SK-N-SH (cell line): ENCODE measurements around the gene MREG. TPM values are rescaled to one million over a fixed set of nuclear protein-coding genes. Genes with fewer than 3 reads are reported as not detected.

Experiments used
- CTCF ChIA-PET: fragments of 300-600, 350-600 bp; formaldehyde crosslinking; extraction: SDS; loops from one replicate; lab custom pipeline; 2021; lab: Yijun Ruan, JAX
- POLR2A ChIA-PET: fragments of 350-600 bp; sonication (Branson Sonifier 250); formaldehyde crosslinking; extraction: SDS; loops from one replicate; lab custom pipeline; 2020; ENCODE audit warnings: antibody characterized with exemption, inconsistent platforms; lab: Yijun Ruan, JAX
- DNase-seq: peaks from one replicate; pipeline ENCODE4 v3.0.0; 2012
- H2AFZ ChIP-seq: fragments of 200-600 bp; sonication (generic); 2 replicates; pipeline ENCODE4 v1.8.1; 2016; ENCODE audit warnings: antibody characterized with exemption, mild to moderate bottlenecking, low read depth
- H3F3A ChIP-seq: fragments of 200-600 bp; sonication (generic); replicated peaks from 2 replicates; pipeline ENCODE3; 2016; ENCODE audit warnings: antibody characterized with exemption, mild to moderate bottlenecking; ENCODE audit not compliant: insufficient read depth
- H3K27ac ChIP-seq, 2 experiments: fragments of 200-500 bp in 1 of 2; fragments of 200-600 bp in 1 of 2; sonication (Bioruptor generic) in 1 of 2; sonication (generic), shearing (Covaris generic) in 1 of 2; 2 replicates each; pipeline versions ENCODE4 v1.5.1 to v1.6.1; 2014 to 2016; ENCODE audit warnings: low read depth in 2 of 2, inconsistent platforms in 1 of 2, low read length in 1 of 2, mild to moderate bottlenecking in 1 of 2, mixed read lengths in 1 of 2
- H3K27me3 ChIP-seq: fragments of 200-600 bp; sonication (generic), shearing (Covaris generic); 2 replicates; pipeline ENCODE4 v1.6.1; 2016; ENCODE audit warnings: mixed run types; ENCODE audit not compliant: insufficient read depth
- H3K36me3 ChIP-seq, 2 experiments: fragments of 200-500 bp in 1 of 2; fragments of 200-600 bp in 1 of 2; sonication (Bioruptor generic) in 1 of 2; sonication (generic) in 1 of 2; replicated peaks in 1 of 2; 2 replicates each; pipeline versions ENCODE3 to v1.5.1; 2014 to 2016; ENCODE audit warnings: low read length in 1 of 2, mild to moderate bottlenecking in 1 of 2; ENCODE audit not compliant: insufficient read depth in 2 of 2, control insufficient read depth in 1 of 2
- H3K4me1 ChIP-seq, 2 experiments: fragments of 200-500 bp in 1 of 2; fragments of 200-600 bp in 1 of 2; sonication (Bioruptor generic) in 1 of 2; sonication (generic), shearing (Covaris generic) in 1 of 2; 2 replicates each; pipeline versions ENCODE4 v1.5.1 to v1.6.1; 2014 to 2016; ENCODE audit warnings: low read depth in 1 of 2, low read length in 1 of 2, mixed run types in 1 of 2; ENCODE audit not compliant: insufficient read depth in 2 of 2, control insufficient read depth in 1 of 2
- H3K4me2 ChIP-seq: fragments of 200-600 bp; sonication (generic), shearing (Covaris generic); 2 replicates; pipeline ENCODE4 v1.6.1; 2017; ENCODE audit warnings: mixed run types
- H3K4me3 ChIP-seq, 2 experiments: fragments of 200-500 bp in 1 of 2; fragments of 200-600 bp in 1 of 2; sonication (Bioruptor generic) in 1 of 2; sonication (generic), shearing (Covaris generic) in 1 of 2; 2 replicates each; pipeline versions ENCODE4 v1.5.1 to v1.8.1; 2014 to 2016; ENCODE audit warnings: low read depth in 2 of 2, inconsistent platforms in 1 of 2, low read length in 1 of 2, mild to moderate bottlenecking in 1 of 2, mixed read lengths in 1 of 2, moderate library complexity in 1 of 2
- H3K79me2 ChIP-seq: fragments of 200-600 bp; sonication (generic); 2 replicates; pipeline ENCODE4 v1.8.1; 2017; ENCODE audit warnings: mild to moderate bottlenecking; ENCODE audit not compliant: insufficient read depth
- H3K9ac ChIP-seq: fragments of 200-600 bp; sonication (generic); 2 replicates; pipeline ENCODE4 v1.6.1; 2017; ENCODE audit warnings: mixed run types
- H3K9me2 ChIP-seq: fragments of 200-600 bp; sonication (generic); 2 replicates; pipeline ENCODE4 v1.6.1; 2017; ENCODE audit warnings: mixed run types
- H3K9me3 ChIP-seq: fragments of 200-600 bp; sonication (generic); 2 replicates; pipeline ENCODE4 v1.6.1; 2017; ENCODE audit warnings: mixed run types, mild to moderate bottlenecking, moderate library complexity
- H4K20me1 ChIP-seq: fragments of 200-600 bp; sonication (generic); 2 replicates; pipeline ENCODE4 v1.6.1; 2017; ENCODE audit warnings: mild to moderate bottlenecking, mixed run types; ENCODE audit not compliant: insufficient read depth
- ELF1 ChIP-seq: IDR thresholded peaks from 2 replicates; pipeline ENCODE4 v1.4.0; 2012
- EP300 ChIP-seq, 2 experiments: IDR thresholded peaks; 2 replicates each; pipeline versions ENCODE4 v1.4.0 to v1.6.1; 2012; ENCODE audit warnings: borderline replicate concordance in 1 of 2, low read depth in 1 of 2, low read length in 1 of 2
- FOXJ3 ChIP-seq: sonication (generic); formaldehyde crosslinking; IDR thresholded peaks from 2 replicates; pipeline ENCODE4 v1.5.1; 2020; ENCODE audit warnings: mild to moderate bottlenecking, missing genetic modification reagents
- GABPA ChIP-seq: IDR thresholded peaks from 2 replicates; pipeline ENCODE4 v1.4.0; 2012; ENCODE audit warnings: low read depth, mild to moderate bottlenecking
- GATA2 ChIP-seq: sonication (generic); formaldehyde crosslinking; IDR thresholded peaks from 2 replicates; pipeline ENCODE4 v1.5.0; 2020; ENCODE audit warnings: mild to moderate bottlenecking, missing genetic modification reagents
- IRF3 ChIP-seq: fragments of 150-350 bp; IDR thresholded peaks from 2 replicates; pipeline ENCODE4 v1.6.1; 2016; ENCODE audit warnings: mild to moderate bottlenecking, low read depth, low read length
- JUND ChIP-seq: IDR thresholded peaks from 2 replicates; pipeline ENCODE4 v1.4.0; 2012
- MAX ChIP-seq: IDR thresholded peaks from 2 replicates; pipeline ENCODE4 v1.4.0; 2012; ENCODE audit warnings: low read depth
- MEF2A ChIP-seq: IDR thresholded peaks from 2 replicates; pipeline ENCODE4 v1.4.0; 2012; ENCODE audit warnings: low read depth, borderline replicate concordance
- NFIC ChIP-seq: IDR thresholded peaks from 2 replicates; pipeline ENCODE4 v1.4.0; 2012; ENCODE audit warnings: borderline replicate concordance
- RAD21 ChIP-seq: IDR thresholded peaks from 2 replicates; pipeline ENCODE4 v1.6.1; 2012; ENCODE audit warnings: mild to moderate bottlenecking, low read length
- REST ChIP-seq: IDR thresholded peaks from 2 replicates; pipeline ENCODE4 v1.6.1; 2012; ENCODE audit warnings: mild to moderate bottlenecking, low read depth, low read length, moderate library complexity
- RFX5 ChIP-seq: IDR thresholded peaks from 2 replicates; pipeline ENCODE4 v1.6.1; 2012; ENCODE audit warnings: mild to moderate bottlenecking, improper control_type of control experiment, low read length
- TEAD4 ChIP-seq: IDR thresholded peaks from 2 replicates; pipeline ENCODE4 v1.4.0; 2012; ENCODE audit warnings: mild to moderate bottlenecking, borderline replicate concordance; ENCODE audit not compliant: insufficient read depth
- YY1 ChIP-seq: IDR thresholded peaks from 2 replicates; pipeline ENCODE4 v1.4.0; 2012; ENCODE audit warnings: low read depth, mild to moderate bottlenecking
- WGBS: methylation state at CpG from one replicate; pipeline ENCODE4 v1.1.6; 2017; ENCODE audit warnings: low lambda C conversion rate; 5-methylcytosine and 5-hydroxymethylcytosine counted together
- polyA plus RNA-seq, 3 experiments: library from polyadenylated mRNA; depleted of rRNA; stranded (reverse); fragments of >200 nt; gene quantifications; 2 replicates each; pipeline ENCODE4 v1.2.3, GENCODE V29; 2012

MREG gene
- polyA plus RNA-seq, 1 of the 3 experiments (the other 2 are of a cell fraction) = 2.5 TPM

GRCh38 chr2:216051350-216051749, 38.0 kb upstream of the MREG start:
- no peak for DNase-seq
- CTCF ChIA-PET = interaction anchor here (1.0 to 1.1 kb wide), 2 partner anchors 14 to 28 kb away, joined by 3 read pairs; no protein-coding TSS in a partner anchor
- no peak overlapping the region for H3K9ac ChIP-seq
- POLR2A ChIA-PET = no interaction called here
- no peaks in the 10 kb centered on the region for H3K4me1 ChIP-seq
- H2AFZ ChIP-seq = no peak overlapping the region
- peaks cover 2 to 17% of the 10 kb centered on the region in 2 experiments for H3K36me3 ChIP-seq
- no peak overlapping the region for H3K4me2 ChIP-seq
- H3K4me3 ChIP-seq = no peak overlapping the region
- H3K27ac ChIP-seq = no peak overlapping the region
- WGBS = 99% methylated on average over 3 of the region's 3 CpGs
- H3K9me2 ChIP-seq = no peaks in the 10 kb centered on the region
- H3K9me3 ChIP-seq = no peaks in the 10 kb centered on the region
- H4K20me1 ChIP-seq = no peaks in the 10 kb centered on the region
- no peaks in the 10 kb centered on the region for H3F3A ChIP-seq
- H3K79me2 ChIP-seq = no peaks in the 10 kb centered on the region
- TF ChIP-seq GATA2 (CRISPR knock-in tag) (no peak), MAX (no peak), NFIC (no peak), ELF1 (no peak), JUND (no peak), GABPA (no peak), YY1 (no peak), MEF2A (no peak), REST (no peak), EP300 (IDR thresholded peaks at IDR 0.05; ENCODE audit: borderline replicate concordance in 1 of 2, low read depth in 1 of 2, low read length in 1 of 2) (no peak), RAD21 (no peak), RFX5 (no peak), TEAD4 (no peak), IRF3 (no peak), FOXJ3 (CRISPR knock-in tag) (no peak)
- H3K27me3 ChIP-seq = no peaks in the 10 kb centered on the region
